Karpas-422 (cell line): Measurements from ENCODE around the gene TH. TPM values are rescaled to one million over a fixed set of nuclear protein-coding genes. Genes with fewer than 3 reads are reported as not detected.

Experiments
- DNase-seq: peaks from one replicate; pipeline ENCODE4 v3.0.0-alpha.2; 2015
- H2AFZ ChIP-seq: fragments of 200-600 bp; sonication (generic); 2 replicates; pipeline ENCODE4 v1.6.1; 2014; ENCODE audit warnings: antibody characterized with exemption, low read length, mixed read lengths
- H3K27ac ChIP-seq: fragments of 200-600 bp; sonication (generic); 2 replicates; pipeline ENCODE4 v1.5.1; 2014; ENCODE audit warnings: mild to moderate bottlenecking, low read length, moderate library complexity
- H3K27me3 ChIP-seq: fragments of 200-600 bp; sonication (generic); 2 replicates; pipeline ENCODE4 v1.6.1; 2014; ENCODE audit warnings: low read length, mixed read lengths
- H3K36me3 ChIP-seq: fragments of 200-600 bp; sonication (generic); 2 replicates; pipeline ENCODE4 v1.6.1; 2014; ENCODE audit warnings: low read length, mixed read lengths; ENCODE audit not compliant: insufficient read depth
- H3K4me1 ChIP-seq: fragments of 200-600 bp; sonication (generic); 2 replicates; pipeline ENCODE4 v1.6.1; 2014; ENCODE audit warnings: mild to moderate bottlenecking, low read length, mixed read lengths
- H3K4me2 ChIP-seq: fragments of 200-600 bp; sonication (generic); 2 replicates; pipeline ENCODE4 v1.6.1; 2014; ENCODE audit warnings: low read length, low read depth, mild to moderate bottlenecking; ENCODE audit not compliant: poor library complexity, severe bottlenecking
- H3K4me3 ChIP-seq: fragments of 200-600 bp; sonication (generic); 2 replicates; pipeline ENCODE4 v1.5.1; 2014; ENCODE audit warnings: mild to moderate bottlenecking, antibody characterized with exemption, low read length, mixed read lengths
- H3K79me2 ChIP-seq: fragments of 200-600 bp; sonication (generic); 2 replicates; pipeline ENCODE4 v1.6.1; 2014; ENCODE audit warnings: mild to moderate bottlenecking, low read length, mixed read lengths
- H3K9ac ChIP-seq: fragments of 200-600 bp; sonication (generic); 2 replicates; pipeline ENCODE4 v1.6.0; 2014; ENCODE audit warnings: low read length
- H3K9me2 ChIP-seq: fragments of 200-600 bp; sonication (generic), shearing (Covaris generic); replicated peaks from 2 replicates; pipeline ENCODE4 v1.6.0; 2014; ENCODE audit warnings: mild to moderate bottlenecking, low read length, moderate library complexity; ENCODE audit not compliant: insufficient read depth
- H3K9me3 ChIP-seq: fragments of 300-700, 200-600 bp; sonication (generic); 2 replicates; pipeline ENCODE4 v1.6.1; 2014; ENCODE audit warnings: low read length, mixed read lengths
- H4K20me1 ChIP-seq: fragments of 200-600 bp; sonication (generic); 2 replicates; pipeline ENCODE4 v1.6.1; 2014; ENCODE audit warnings: mild to moderate bottlenecking, antibody characterized with exemption, low read length, low read depth; ENCODE audit not compliant: insufficient read depth
- total RNA-seq: library from RNA; depleted of rRNA; stranded (reverse); fragments of >200 nt; shearing (Covaris generic); gene quantifications from 2 replicates; pipeline ENCODE4 v1.2.3, GENCODE V29; 2014; ENCODE audit warnings: low replicate concordance

The TH gene
- total RNA-seq, 1 experiment from 2014 or later, result not detected

GRCh38 chr11:2157294-2158040 lies 14.1 kb downstream of the TH start:
- no peak for DNase-seq
- H3K79me2 ChIP-seq, result no peaks in the 10 kb centered on the region
- H2AFZ ChIP-seq, result no peak overlapping the region
- H3K4me2 ChIP-seq, result no peak overlapping the region
- no peak overlapping the region for H3K4me3 ChIP-seq
- no peak overlapping the region for H3K27ac ChIP-seq
- no peaks in the 10 kb centered on the region for H3K27me3 ChIP-seq
- no peak overlapping the region for H3K9ac ChIP-seq
- peaks cover 3% of the 10 kb centered on the region; the same call in 1 of the 2 replicates for H4K20me1 ChIP-seq
- H3K9me3 ChIP-seq, result no peaks in the 10 kb centered on the region
- no peaks in the 10 kb centered on the region for H3K9me2 ChIP-seq
- H3K36me3 ChIP-seq, result no peaks in the 10 kb centered on the region
- H3K4me1 ChIP-seq, result no peaks in the 10 kb centered on the region

- peak; percentile 77 for DNase-seq
- H3K4me2 ChIP-seq, result no peak overlapping the region
- H4K20me1 ChIP-seq, result peaks cover 5% of the 10 kb centered on the region; the same call in 1 of the 2 replicates
- H3K79me2 ChIP-seq, result no peaks in the 10 kb centered on the region
- H2AFZ ChIP-seq, result no peak overlapping the region
- no peaks in the 10 kb centered on the region for H3K36me3 ChIP-seq
- no peak overlapping the region for H3K27ac ChIP-seq
- no peak overlapping the region for H3K9ac ChIP-seq
- 0 out of 2 replicates have a peak, but pooled peaks cover 2% of the 10 kb centered on the region for H3K4me1 ChIP-seq
- H3K4me3 ChIP-seq, result no peak overlapping the region
- H3K9me2 ChIP-seq, result no peaks in the 10 kb centered on the region
- H3K27me3 ChIP-seq, result no peaks in the 10 kb centered on the region
- no peaks in the 10 kb centered on the region for H3K9me3 ChIP-seq
These were observed 15.0 kb downstream of the TH start for GRCh38 chr11:2156416-2157182.

- DNase-seq, result no peak
- H3K9me3 ChIP-seq, result no peaks in the 10 kb centered on the region
- no peak overlapping the region for H3K27ac ChIP-seq
- no peak overlapping the region for H2AFZ ChIP-seq
- no peaks in the 10 kb centered on the region for H3K79me2 ChIP-seq
- no peak overlapping the region for H3K4me3 ChIP-seq
- peaks cover 6% of the 10 kb centered on the region; the same call in 1 of the 2 replicates for H4K20me1 ChIP-seq
- H3K9me2 ChIP-seq, result no peaks in the 10 kb centered on the region
- no peak overlapping the region for H3K4me2 ChIP-seq
- no peaks in the 10 kb centered on the region for H3K27me3 ChIP-seq
- H3K36me3 ChIP-seq, result no peaks in the 10 kb centered on the region
- 0 out of 2 replicates have a peak, but pooled peaks cover 3% of the 10 kb centered on the region for H3K4me1 ChIP-seq
- H3K9ac ChIP-seq, result no peak overlapping the region
These were observed 16.1 kb downstream of the TH start for GRCh38 chr11:2155511-2155910.

GRCh38 chr11:2154889-2155288 lies 16.7 kb downstream of the TH start:
- H3K9me2 ChIP-seq, result no peaks in the 10 kb centered on the region
- no peak for DNase-seq
- no peak overlapping the region for H3K9ac ChIP-seq
- no peaks in the 10 kb centered on the region for H3K79me2 ChIP-seq
- H3K9me3 ChIP-seq, result no peaks in the 10 kb centered on the region
- no peak overlapping the region for H2AFZ ChIP-seq
- H3K27ac ChIP-seq, result no peak overlapping the region
- H3K4me1 ChIP-seq, result 0 out of 2 replicates have a peak, but pooled peaks cover 3% of the 10 kb centered on the region
- H3K27me3 ChIP-seq, result no peaks in the 10 kb centered on the region
- H3K4me3 ChIP-seq, result no peak overlapping the region
- H4K20me1 ChIP-seq, result peaks cover 6% of the 10 kb centered on the region; the same call in 1 of the 2 replicates
- H3K36me3 ChIP-seq, result no peaks in the 10 kb centered on the region
- no peak overlapping the region for H3K4me2 ChIP-seq

GRCh38 chr11:2154195-2154585 lies 17.4 kb downstream of the TH start:
- H3K79me2 ChIP-seq, result no peaks in the 10 kb centered on the region
- H4K20me1 ChIP-seq, result peaks cover 6% of the 10 kb centered on the region; the same call in 1 of the 2 replicates
- H3K9ac ChIP-seq, result no peak overlapping the region
- H3K4me1 ChIP-seq, result 0 out of 2 replicates have a peak, but pooled peaks cover 3% of the 10 kb centered on the region
- no peaks in the 10 kb centered on the region for H3K27me3 ChIP-seq
- H3K9me2 ChIP-seq, result no peaks in the 10 kb centered on the region
- DNase-seq, result no peak
- no peak overlapping the region for H3K4me3 ChIP-seq
- no peaks in the 10 kb centered on the region for H3K36me3 ChIP-seq
- no peak overlapping the region for H3K4me2 ChIP-seq
- no peak overlapping the region for H3K27ac ChIP-seq
- H3K9me3 ChIP-seq, result no peaks in the 10 kb centered on the region
- H2AFZ ChIP-seq, result no peak overlapping the region

- H3K9ac ChIP-seq, result no peak overlapping the region
- H3K27ac ChIP-seq, result no peak overlapping the region
- no peaks in the 10 kb centered on the region for H3K79me2 ChIP-seq
- H3K27me3 ChIP-seq, result no peaks in the 10 kb centered on the region
- no peaks in the 10 kb centered on the region for H3K9me3 ChIP-seq
- H3K4me3 ChIP-seq, result no peak overlapping the region
- H3K4me1 ChIP-seq, result 0 out of 2 replicates have a peak, but pooled peaks cover 3% of the 10 kb centered on the region
- H3K4me2 ChIP-seq, result no peak overlapping the region
- no peak overlapping the region for H2AFZ ChIP-seq
- no peak for DNase-seq
- H4K20me1 ChIP-seq, result peaks cover 6% of the 10 kb centered on the region; the same call in 1 of the 2 replicates
- no peaks in the 10 kb centered on the region for H3K36me3 ChIP-seq
- H3K9me2 ChIP-seq, result no peaks in the 10 kb centered on the region
These were observed 17.9 kb downstream of the TH start for GRCh38 chr11:2153581-2154194.

GRCh38 chr11:2151500-2152257 lies 19.9 kb downstream of the TH start:
- H3K4me3 ChIP-seq, result no peak overlapping the region
- H3K9me2 ChIP-seq, result no peaks in the 10 kb centered on the region
- H4K20me1 ChIP-seq, result peaks cover 3% of the 10 kb centered on the region; the same call in 1 of the 2 replicates
- no peaks in the 10 kb centered on the region for H3K9me3 ChIP-seq
- no peak overlapping the region for H3K27ac ChIP-seq
- H3K4me1 ChIP-seq, result 0 out of 2 replicates have a peak, but pooled peaks cover 3% of the 10 kb centered on the region
- peak; percentile 92 for DNase-seq
- H3K4me2 ChIP-seq, result no peak overlapping the region
- no peak overlapping the region for H3K9ac ChIP-seq
- no peaks in the 10 kb centered on the region for H3K27me3 ChIP-seq
- H3K36me3 ChIP-seq, result no peaks in the 10 kb centered on the region
- no peaks in the 10 kb centered on the region for H3K79me2 ChIP-seq
- no peak overlapping the region for H2AFZ ChIP-seq
